ENCODE results near the gene CASP10. TPM values are rescaled to one million over a fixed set of nuclear protein-coding genes. Genes with fewer than 3 reads are reported as not detected.

The CASP10 gene
- total and polyA plus RNA-seq, 2 of the 13 experiments (the other 11 are each of a cell fraction or from before 2014, with no cell fraction given), result 22.2 to 23.8 TPM

- TF ChIP-seq ZNF34 (CRISPR knock-in tag; IDR thresholded peaks at IDR 0.05; ENCODE audit: borderline replicate concordance) (no peak), CEBPB (IDR thresholded peaks at IDR 0.05; ENCODE audit: borderline replicate concordance, low read depth, low read length) (no peak), ZBTB33 (CRISPR knock-in tag; IDR thresholded peaks at IDR 0.05) (peak; percentile 78), ZNF230 (CRISPR knock-in tag; IDR thresholded peaks at IDR 0.05) (peak; percentile 81; the same call in 1 of the 2 replicates), ZFX (CRISPR knock-in tag; IDR thresholded peaks at IDR 0.05; ENCODE audit: low read depth) (peak; percentile 84), ZBTB34 (CRISPR knock-in tag; IDR thresholded peaks at IDR 0.05) (peak; percentile 92), ZNF749 (CRISPR knock-in tag; IDR thresholded peaks at IDR 0.05; ENCODE audit: borderline replicate concordance) (no peak), ZNF253 (CRISPR knock-in tag; IDR thresholded peaks at IDR 0.05; ENCODE audit: borderline replicate concordance) (no peak), ZNF451 (CRISPR knock-in tag; IDR thresholded peaks at IDR 0.05) (peak; percentile 60; the same call in 1 of the 2 replicates), ZFY (CRISPR knock-in tag; IDR thresholded peaks at IDR 0.05) (peak; percentile 86), ZMAT3 (CRISPR knock-in tag; conservative IDR thresholded peaks at IDR 0.05) (peak; percentile 54), ZNF761 (CRISPR knock-in tag; conservative IDR thresholded peaks at IDR 0.05) (no peak), ZNF772 (CRISPR knock-in tag; IDR thresholded peaks at IDR 0.05) (peak; percentile 81; the same call in 1 of the 2 replicates), ZNF713 (CRISPR knock-in tag; IDR thresholded peaks at IDR 0.05) (no peak), HOXA7 (CRISPR knock-in tag; IDR thresholded peaks at IDR 0.05) (no peak), POGZ (CRISPR knock-in tag; IDR thresholded peaks at IDR 0.05) (peak; percentile 98), ZNF614 (CRISPR knock-in tag; IDR thresholded peaks at IDR 0.05; ENCODE audit: borderline replicate concordance) (peak; percentile 92; the same call in 1 of the 2 replicates), ZSCAN12 (CRISPR knock-in tag; IDR thresholded peaks at IDR 0.05) (no peak), SATB2 (CRISPR knock-in tag; IDR thresholded peaks at IDR 0.05) (no peak), MAFK (conservative IDR thresholded peaks at IDR 0.05 in 1 of 2, IDR thresholded peaks at IDR 0.05 in 1 of 2; ENCODE audit: low read length in 2 of 2) (0 out of 4 replicates have a peak, but pooled peaks of 1 of the 2 experiments have one; percentile 12), CBFB (CRISPR knock-in tag; IDR thresholded peaks at IDR 0.05) (peak; percentile 45; the same call in 1 of the 2 replicates), ZKSCAN5 (CRISPR knock-in tag; IDR thresholded peaks at IDR 0.05) (no peak), ZNF616 (CRISPR knock-in tag; IDR thresholded peaks at IDR 0.05; ENCODE audit: low read depth) (no peak)
- TF ChIP-seq, protein P1, sequence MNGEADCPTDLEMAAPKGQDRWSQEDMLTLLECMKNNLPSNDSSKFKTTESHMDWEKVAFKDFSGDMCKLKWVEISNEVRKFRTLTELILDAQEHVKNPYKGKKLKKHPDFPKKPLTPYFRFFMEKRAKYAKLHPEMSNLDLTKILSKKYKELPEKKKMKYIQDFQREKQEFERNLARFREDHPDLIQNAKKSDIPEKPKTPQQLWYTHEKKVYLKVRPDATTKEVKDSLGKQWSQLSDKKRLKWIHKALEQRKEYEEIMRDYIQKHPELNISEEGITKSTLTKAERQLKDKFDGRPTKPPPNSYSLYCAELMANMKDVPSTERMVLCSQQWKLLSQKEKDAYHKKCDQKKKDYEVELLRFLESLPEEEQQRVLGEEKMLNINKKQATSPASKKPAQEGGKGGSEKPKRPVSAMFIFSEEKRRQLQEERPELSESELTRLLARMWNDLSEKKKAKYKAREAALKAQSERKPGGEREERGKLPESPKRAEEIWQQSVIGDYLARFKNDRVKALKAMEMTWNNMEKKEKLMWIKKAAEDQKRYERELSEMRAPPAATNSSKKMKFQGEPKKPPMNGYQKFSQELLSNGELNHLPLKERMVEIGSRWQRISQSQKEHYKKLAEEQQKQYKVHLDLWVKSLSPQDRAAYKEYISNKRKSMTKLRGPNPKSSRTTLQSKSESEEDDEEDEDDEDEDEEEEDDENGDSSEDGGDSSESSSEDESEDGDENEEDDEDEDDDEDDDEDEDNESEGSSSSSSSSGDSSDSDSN (CRISPR knock-in tag; IDR thresholded peaks at IDR 0.05), result peak; percentile 62; the same call in 1 of the 2 replicates
Observed at GRCh38 chr2:201231781-201232466, 49.0 kb downstream of the CASP10 start (continued).

Measured in HepG2 (cell line).